HEK293 (cell line): ENCODE data around the gene PEF1.

ENCODE experiments used
- CTCF ChIA-PET: fragments of 350-600 bp; formaldehyde crosslinking; extraction: SDS; loops from one replicate; lab custom pipeline; 2021; ENCODE audit warnings: antibody characterized with exemption; lab: Yijun Ruan, JAX
- POLR2A ChIA-PET: fragments of 300-600 bp; formaldehyde crosslinking; extraction: SDS; loops from one replicate; lab custom pipeline; 2020; ENCODE audit warnings: antibody characterized with exemption, inconsistent platforms; lab: Yijun Ruan, JAX
- H3K27ac ChIP-seq: fragments of 200-500 bp; sonication (Bioruptor generic); 2 replicates; pipeline ENCODE4 v1.5.1; 2014; ENCODE audit warnings: low read depth, low read length, control low read depth, inconsistent platforms; ENCODE audit errors: extremely low read depth
- H3K36me3 ChIP-seq, 2 experiments: fragments of 200-500 bp in 1 of 2; sonication (Bioruptor generic) in 1 of 2; 1 replicate in 1 of 2; 2 replicates in 1 of 2; pipeline ENCODE4 v1.5.1; 2014 to 2017; ENCODE audit warnings: inconsistent platforms in 2 of 2, low read length in 2 of 2; ENCODE audit not compliant: control insufficient read depth in 2 of 2, insufficient read depth in 1 of 2
- H3K4me1 ChIP-seq: fragments of 200-500 bp; sonication (Bioruptor generic); 2 replicates; pipeline ENCODE4 v1.5.1; 2014; ENCODE audit warnings: mild to moderate bottlenecking, low read length, inconsistent platforms; ENCODE audit not compliant: control insufficient read depth, insufficient read depth
- H3K4me3 ChIP-seq: 2 replicates; pipeline ENCODE4 v1.5.1; 2011; ENCODE audit warnings: low read depth, mild to moderate bottlenecking, control low read depth, low read length, moderate library complexity
- H3K9me3 ChIP-seq: fragments of 200-500 bp; sonication (Bioruptor generic); 2 replicates; pipeline ENCODE4 v1.5.1; 2014; ENCODE audit warnings: low read depth, low read length, inconsistent platforms; ENCODE audit not compliant: control insufficient read depth, insufficient read depth
- EGR2 ChIP-seq: fragments of 450-650 bp; formaldehyde crosslinking; IDR thresholded peaks from 2 replicates; pipeline ENCODE4 v1.5.1; 2016; ENCODE audit warnings: low read depth, missing biosample characterization, missing genetic modification characterization
- YY1 ChIP-seq: fragments of 450-650 bp; formaldehyde crosslinking; IDR thresholded peaks from 2 replicates; pipeline ENCODE4 v1.5.1; 2018; ENCODE audit warnings: missing biosample characterization, missing genetic modification characterization
- ZBTB17 ChIP-seq: fragments of 450-650 bp; formaldehyde crosslinking; IDR thresholded peaks from 2 replicates; pipeline ENCODE4 v1.5.1; 2016; ENCODE audit warnings: missing biosample characterization, missing genetic modification characterization
- ZFP69B ChIP-seq: fragments of 450-650 bp; formaldehyde crosslinking; IDR thresholded peaks from 2 replicates; pipeline ENCODE4 v1.5.1; 2016; ENCODE audit warnings: missing biosample characterization, missing genetic modification characterization
- ZIC2 ChIP-seq: fragments of 450-650 bp; formaldehyde crosslinking; IDR thresholded peaks from 2 replicates; pipeline ENCODE4 v1.5.1; 2016; ENCODE audit warnings: missing biosample characterization, missing genetic modification characterization
- ZNF114 ChIP-seq: fragments of 450-650 bp; formaldehyde crosslinking; IDR thresholded peaks from 2 replicates; pipeline ENCODE4 v1.5.0; 2017; ENCODE audit warnings: missing biosample characterization, missing genetic modification characterization
- ZNF2 ChIP-seq: fragments of 450-650 bp; formaldehyde crosslinking; IDR thresholded peaks from 2 replicates; pipeline ENCODE4 v1.5.1; 2016; ENCODE audit warnings: missing biosample characterization, missing genetic modification characterization
- ZNF221 ChIP-seq: fragments of 450-650 bp; formaldehyde crosslinking; IDR thresholded peaks from 2 replicates; pipeline ENCODE4 v1.5.1; 2017; ENCODE audit warnings: missing biosample characterization, missing genetic modification characterization, borderline replicate concordance
- ZNF248 ChIP-seq: fragments of 450-650 bp; formaldehyde crosslinking; IDR thresholded peaks from 2 replicates; pipeline ENCODE4 v1.5.1; 2017; ENCODE audit warnings: missing biosample characterization, missing genetic modification characterization
- ZNF311 ChIP-seq: fragments of 450-650 bp; formaldehyde crosslinking; IDR thresholded peaks from 2 replicates; pipeline ENCODE4 v1.5.1; 2017; ENCODE audit warnings: missing biosample characterization, missing genetic modification characterization, borderline replicate concordance
- ZNF354C ChIP-seq: fragments of 450-650 bp; formaldehyde crosslinking; IDR thresholded peaks from 2 replicates; pipeline ENCODE4 v1.5.1; 2016; ENCODE audit warnings: missing biosample characterization, missing genetic modification characterization, low read depth, borderline replicate concordance
- ZNF391 ChIP-seq: fragments of 450-650 bp; formaldehyde crosslinking; IDR thresholded peaks from 2 replicates; pipeline ENCODE4 v1.5.1; 2016; ENCODE audit warnings: low read depth, missing biosample characterization, missing genetic modification characterization, borderline replicate concordance
- ZNF610 ChIP-seq: fragments of 450-650 bp; formaldehyde crosslinking; IDR thresholded peaks from 2 replicates; pipeline ENCODE4 v1.5.1; 2016; ENCODE audit warnings: missing biosample characterization, missing genetic modification characterization, borderline replicate concordance
- ZNF623 ChIP-seq: fragments of 450-650 bp; formaldehyde crosslinking; IDR thresholded peaks from 2 replicates; pipeline ENCODE4 v1.5.1; 2016; ENCODE audit warnings: missing biosample characterization, missing genetic modification characterization
- ZNF660 ChIP-seq: fragments of 450-650 bp; IDR thresholded peaks from 2 replicates; pipeline ENCODE4 v1.5.1; 2018; ENCODE audit warnings: missing biosample characterization, mild to moderate bottlenecking, missing genetic modification characterization
- ZNF707 ChIP-seq: fragments of 450-650 bp; formaldehyde crosslinking; IDR thresholded peaks from 2 replicates; pipeline ENCODE4 v1.5.1; 2016; ENCODE audit warnings: missing biosample characterization, missing genetic modification characterization
- ZNF837 ChIP-seq: fragments of 450-650 bp; formaldehyde crosslinking; IDR thresholded peaks from 2 replicates; pipeline ENCODE4 v1.5.1; 2016; ENCODE audit warnings: missing biosample characterization, missing genetic modification characterization
- TF ChIP-seq, protein P1 (sequence below): fragments of 450-650 bp; formaldehyde crosslinking; IDR thresholded peaks from 2 replicates; pipeline ENCODE4 v1.5.1; 2016; ENCODE audit warnings: missing biosample characterization, missing genetic modification characterization, borderline replicate concordance
- TF ChIP-seq, protein P2 (sequence below): fragments of 450-650 bp; formaldehyde crosslinking; IDR thresholded peaks from 2 replicates; pipeline ENCODE4 v1.5.1; 2016; ENCODE audit warnings: missing biosample characterization, missing genetic modification characterization
- TF ChIP-seq, protein P3 (sequence below): fragments of 450-650 bp; formaldehyde crosslinking; IDR thresholded peaks from 2 replicates; pipeline ENCODE4 v1.5.1; 2016; ENCODE audit warnings: missing biosample characterization, missing genetic modification characterization
- TF ChIP-seq, protein P4 (sequence below): fragments of 450-650 bp; IDR thresholded peaks from 2 replicates; pipeline ENCODE4 v1.5.1; 2018; ENCODE audit warnings: missing biosample characterization, mild to moderate bottlenecking, missing genetic modification characterization
- TF ChIP-seq, protein P5 (sequence below): fragments of 450-650 bp; formaldehyde crosslinking; IDR thresholded peaks from 2 replicates; pipeline ENCODE4 v1.5.1; 2017; ENCODE audit warnings: missing biosample characterization, missing genetic modification characterization

The PEF1 gene

DNA sequence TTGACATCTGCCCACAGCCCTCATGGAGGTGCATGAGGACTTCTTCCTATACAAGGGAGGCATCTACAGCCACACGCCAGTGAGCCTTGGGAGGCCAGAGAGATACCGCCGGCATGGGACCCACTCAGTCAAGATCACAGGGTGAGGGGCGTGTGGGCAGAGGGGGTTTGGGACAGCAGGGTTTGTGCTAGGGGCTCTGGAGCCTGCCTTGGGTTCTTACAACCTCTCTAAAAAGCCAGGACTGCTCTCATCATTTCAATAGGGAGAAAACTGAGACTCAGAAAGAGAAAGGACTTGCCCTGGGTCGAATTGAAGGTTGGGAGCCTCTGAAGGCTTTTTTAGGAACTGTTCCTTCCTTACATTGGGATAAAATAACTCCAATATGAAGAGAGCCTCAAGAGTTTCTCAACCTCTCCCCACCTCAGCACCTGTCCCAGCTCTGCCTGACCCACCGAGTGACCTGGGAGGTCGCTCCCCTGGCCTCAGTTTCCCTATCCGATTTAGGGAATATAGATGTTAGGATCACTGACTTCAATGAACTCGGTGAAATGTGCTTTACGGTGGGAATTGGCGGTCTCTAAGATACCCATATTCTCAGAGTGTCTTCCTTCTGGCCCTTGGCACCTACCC, 58.8 kb downstream of the PEF1 start:
- no peak overlapping the region for H3K27ac ChIP-seq
- CTCF ChIA-PET: interaction anchor here (0.7 to 2.7 kb wide), 4 partner anchors 7 to 22 kb away, joined by 3 to 13 read pairs (median 8); no protein-coding TSS in a partner anchor
- H3K4me1 ChIP-seq: no peaks in the 10 kb centered on the region
- H3K4me3 ChIP-seq: no peak overlapping the region
- no peaks in the 10 kb centered on the region for H3K9me3 ChIP-seq
- H3K36me3 ChIP-seq: no peaks in the 10 kb centered on the region
- POLR2A ChIA-PET: no interaction called here
- TF ChIP-seq, protein P1, sequence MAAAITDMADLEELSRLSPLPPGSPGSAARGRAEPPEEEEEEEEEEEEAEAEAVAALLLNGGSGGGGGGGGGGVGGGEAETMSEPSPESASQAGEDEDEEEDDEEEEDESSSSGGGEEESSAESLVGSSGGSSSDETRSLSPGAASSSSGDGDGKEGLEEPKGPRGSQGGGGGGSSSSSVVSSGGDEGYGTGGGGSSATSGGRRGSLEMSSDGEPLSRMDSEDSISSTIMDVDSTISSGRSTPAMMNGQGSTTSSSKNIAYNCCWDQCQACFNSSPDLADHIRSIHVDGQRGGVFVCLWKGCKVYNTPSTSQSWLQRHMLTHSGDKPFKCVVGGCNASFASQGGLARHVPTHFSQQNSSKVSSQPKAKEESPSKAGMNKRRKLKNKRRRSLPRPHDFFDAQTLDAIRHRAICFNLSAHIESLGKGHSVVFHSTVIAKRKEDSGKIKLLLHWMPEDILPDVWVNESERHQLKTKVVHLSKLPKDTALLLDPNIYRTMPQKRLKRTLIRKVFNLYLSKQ (tag by site-specific recombination): no peak
- TF ChIP-seq ZNF610 (tag by site-specific recombination) (no peak), YY1 (tag by site-specific recombination) (no peak)
- TF ChIP-seq, protein P2, sequence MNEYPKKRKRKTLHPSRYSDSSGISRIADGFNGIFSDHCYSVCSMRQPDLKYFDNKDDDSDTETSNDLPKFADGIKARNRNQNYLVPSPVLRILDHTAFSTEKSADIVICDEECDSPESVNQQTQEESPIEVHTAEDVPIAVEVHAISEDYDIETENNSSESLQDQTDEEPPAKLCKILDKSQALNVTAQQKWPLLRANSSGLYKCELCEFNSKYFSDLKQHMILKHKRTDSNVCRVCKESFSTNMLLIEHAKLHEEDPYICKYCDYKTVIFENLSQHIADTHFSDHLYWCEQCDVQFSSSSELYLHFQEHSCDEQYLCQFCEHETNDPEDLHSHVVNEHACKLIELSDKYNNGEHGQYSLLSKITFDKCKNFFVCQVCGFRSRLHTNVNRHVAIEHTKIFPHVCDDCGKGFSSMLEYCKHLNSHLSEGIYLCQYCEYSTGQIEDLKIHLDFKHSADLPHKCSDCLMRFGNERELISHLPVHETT (tag by site-specific recombination): no peak
- TF ChIP-seq, protein P3, sequence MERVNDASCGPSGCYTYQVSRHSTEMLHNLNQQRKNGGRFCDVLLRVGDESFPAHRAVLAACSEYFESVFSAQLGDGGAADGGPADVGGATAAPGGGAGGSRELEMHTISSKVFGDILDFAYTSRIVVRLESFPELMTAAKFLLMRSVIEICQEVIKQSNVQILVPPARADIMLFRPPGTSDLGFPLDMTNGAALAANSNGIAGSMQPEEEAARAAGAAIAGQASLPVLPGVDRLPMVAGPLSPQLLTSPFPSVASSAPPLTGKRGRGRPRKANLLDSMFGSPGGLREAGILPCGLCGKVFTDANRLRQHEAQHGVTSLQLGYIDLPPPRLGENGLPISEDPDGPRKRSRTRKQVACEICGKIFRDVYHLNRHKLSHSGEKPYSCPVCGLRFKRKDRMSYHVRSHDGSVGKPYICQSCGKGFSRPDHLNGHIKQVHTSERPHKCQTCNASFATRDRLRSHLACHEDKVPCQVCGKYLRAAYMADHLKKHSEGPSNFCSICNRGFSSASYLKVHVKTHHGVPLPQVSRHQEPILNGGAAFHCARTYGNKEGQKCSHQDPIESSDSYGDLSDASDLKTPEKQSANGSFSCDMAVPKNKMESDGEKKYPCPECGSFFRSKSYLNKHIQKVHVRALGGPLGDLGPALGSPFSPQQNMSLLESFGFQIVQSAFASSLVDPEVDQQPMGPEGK: no peak
- TF ChIP-seq, all 188 proteins: peak for 0

DNA sequence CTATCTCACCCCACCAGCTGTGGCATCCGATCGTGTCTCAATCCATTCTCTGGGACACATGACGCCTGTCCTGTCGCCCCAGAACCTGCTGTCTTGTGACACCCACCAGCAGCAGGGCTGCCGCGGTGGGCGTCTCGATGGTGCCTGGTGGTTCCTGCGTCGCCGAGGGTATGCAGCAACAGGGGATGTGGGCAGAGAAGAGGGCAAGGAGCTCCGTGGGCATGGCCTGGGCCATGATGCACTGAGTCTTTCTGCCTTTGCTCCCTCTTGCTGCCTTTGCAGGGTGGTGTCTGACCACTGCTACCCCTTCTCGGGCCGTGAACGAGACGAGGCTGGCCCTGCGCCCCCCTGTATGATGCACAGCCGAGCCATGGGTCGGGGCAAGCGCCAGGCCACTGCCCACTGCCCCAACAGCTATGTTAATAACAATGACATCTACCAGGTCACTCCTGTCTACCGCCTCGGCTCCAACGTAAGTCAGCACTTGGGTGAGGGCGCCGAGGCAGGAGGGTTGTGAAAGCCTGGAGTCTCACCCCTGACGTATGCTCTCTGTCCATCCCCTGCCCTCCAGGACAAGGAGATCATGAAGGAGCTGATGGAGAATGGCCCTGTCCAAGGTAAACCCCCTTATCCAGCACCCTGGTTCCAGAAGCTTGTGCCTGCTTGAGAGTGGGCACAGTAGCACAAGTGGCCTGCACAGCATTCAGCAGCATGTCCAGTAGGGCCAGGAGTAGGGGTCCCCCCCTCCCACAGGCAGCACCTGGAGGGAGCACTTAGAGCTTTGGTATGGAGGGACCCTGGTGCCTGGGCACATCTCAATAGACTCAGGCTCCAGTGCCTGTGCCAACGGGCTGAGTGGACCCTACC, 59.6 kb downstream of the PEF1 start:
- POLR2A ChIA-PET: interaction anchor here (0.6 kb wide), 1 partner anchor 96 kb away, joined by 6 read pairs; no protein-coding TSS in a partner anchor
- TF ChIP-seq ZIC2 (tag by site-specific recombination) (no peak), ZNF354C (tag by site-specific recombination) (no peak), ZNF221 (no peak), ZNF2 (tag by site-specific recombination) (no peak), ZNF623 (tag by site-specific recombination) (no peak), ZNF707 (tag by site-specific recombination) (no peak), ZNF660 (no peak), EGR2 (no peak), ZNF837 (tag by site-specific recombination) (no peak), ZNF248 (tag by site-specific recombination) (no peak), ZBTB17 (no peak), ZFP69B (tag by site-specific recombination) (no peak), ZNF391 (tag by site-specific recombination) (no peak), ZNF114 (tag by site-specific recombination) (no peak), ZNF311 (no peak)
- TF ChIP-seq, protein P4, sequence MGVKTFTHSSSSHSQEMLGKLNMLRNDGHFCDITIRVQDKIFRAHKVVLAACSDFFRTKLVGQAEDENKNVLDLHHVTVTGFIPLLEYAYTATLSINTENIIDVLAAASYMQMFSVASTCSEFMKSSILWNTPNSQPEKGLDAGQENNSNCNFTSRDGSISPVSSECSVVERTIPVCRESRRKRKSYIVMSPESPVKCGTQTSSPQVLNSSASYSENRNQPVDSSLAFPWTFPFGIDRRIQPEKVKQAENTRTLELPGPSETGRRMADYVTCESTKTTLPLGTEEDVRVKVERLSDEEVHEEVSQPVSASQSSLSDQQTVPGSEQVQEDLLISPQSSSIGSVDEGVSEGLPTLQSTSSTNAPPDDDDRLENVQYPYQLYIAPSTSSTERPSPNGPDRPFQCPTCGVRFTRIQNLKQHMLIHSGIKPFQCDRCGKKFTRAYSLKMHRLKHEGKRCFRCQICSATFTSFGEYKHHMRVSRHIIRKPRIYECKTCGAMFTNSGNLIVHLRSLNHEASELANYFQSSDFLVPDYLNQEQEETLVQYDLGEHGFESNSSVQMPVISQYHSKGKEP (tag by site-specific recombination): no peak
- TF ChIP-seq, protein P5, sequence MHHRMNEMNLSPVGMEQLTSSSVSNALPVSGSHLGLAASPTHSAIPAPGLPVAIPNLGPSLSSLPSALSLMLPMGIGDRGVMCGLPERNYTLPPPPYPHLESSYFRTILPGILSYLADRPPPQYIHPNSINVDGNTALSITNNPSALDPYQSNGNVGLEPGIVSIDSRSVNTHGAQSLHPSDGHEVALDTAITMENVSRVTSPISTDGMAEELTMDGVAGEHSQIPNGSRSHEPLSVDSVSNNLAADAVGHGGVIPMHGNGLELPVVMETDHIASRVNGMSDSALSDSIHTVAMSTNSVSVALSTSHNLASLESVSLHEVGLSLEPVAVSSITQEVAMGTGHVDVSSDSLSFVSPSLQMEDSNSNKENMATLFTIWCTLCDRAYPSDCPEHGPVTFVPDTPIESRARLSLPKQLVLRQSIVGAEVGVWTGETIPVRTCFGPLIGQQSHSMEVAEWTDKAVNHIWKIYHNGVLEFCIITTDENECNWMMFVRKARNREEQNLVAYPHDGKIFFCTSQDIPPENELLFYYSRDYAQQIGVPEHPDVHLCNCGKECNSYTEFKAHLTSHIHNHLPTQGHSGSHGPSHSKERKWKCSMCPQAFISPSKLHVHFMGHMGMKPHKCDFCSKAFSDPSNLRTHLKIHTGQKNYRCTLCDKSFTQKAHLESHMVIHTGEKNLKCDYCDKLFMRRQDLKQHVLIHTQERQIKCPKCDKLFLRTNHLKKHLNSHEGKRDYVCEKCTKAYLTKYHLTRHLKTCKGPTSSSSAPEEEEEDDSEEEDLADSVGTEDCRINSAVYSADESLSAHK (tag by site-specific recombination): no peak
- CTCF ChIA-PET: interaction anchor here (0.7 to 2.7 kb wide), 4 partner anchors 8 to 21 kb away, joined by 3 to 13 read pairs (median 8); no protein-coding TSS in a partner anchor
- Histone ChIP-seq H3K27ac (no peak overlapping the region), H3K4me1 (no peaks in the 10 kb centered on the region), H3K36me3 (no peaks in the 10 kb centered on the region), H3K9me3 (no peaks in the 10 kb centered on the region), H3K4me3 (no peak overlapping the region)
